HepG2 (cell line): Measurements from ENCODE around the gene GRIN3B. TPM values are rescaled to one million over a fixed set of nuclear protein-coding genes. Genes with fewer than 3 reads are reported as not detected.

Experiments
- CBFB ChIP-seq: sonication (generic); formaldehyde crosslinking; IDR thresholded peaks from 2 replicates; pipeline ENCODE4 v1.4.0; 2020; ENCODE audit warnings: missing genetic modification reagents
- EED ChIP-seq: sonication (generic); formaldehyde crosslinking; IDR thresholded peaks from 2 replicates; pipeline ENCODE4 v1.5.0; 2020; ENCODE audit warnings: mild to moderate bottlenecking, missing genetic modification reagents
- GZF1 ChIP-seq: sonication (generic); formaldehyde crosslinking; IDR thresholded peaks from 2 replicates; pipeline ENCODE4 v1.5.1; 2020; ENCODE audit warnings: mild to moderate bottlenecking, missing genetic modification reagents
- KLF13 ChIP-seq: sonication (generic); formaldehyde crosslinking; IDR thresholded peaks from 2 replicates; pipeline ENCODE4 v1.4.0; 2020; ENCODE audit warnings: mild to moderate bottlenecking, missing genetic modification reagents
- MEIS2 ChIP-seq: sonication (generic); formaldehyde crosslinking; IDR thresholded peaks from 2 replicates; pipeline ENCODE4 v1.9.0; 2021; ENCODE audit warnings: mild to moderate bottlenecking, missing genetic modification reagents
- MXI1 ChIP-seq: IDR thresholded peaks from 3 replicates; pipeline ENCODE4 v1.6.1; 2012; ENCODE audit warnings: low read depth, low read length, inconsistent platforms, borderline replicate concordance
- NFKB2 ChIP-seq: sonication (generic); formaldehyde crosslinking; IDR thresholded peaks from 2 replicates; pipeline ENCODE4 v1.4.0; 2020; ENCODE audit warnings: missing genetic modification reagents, borderline replicate concordance
- RBM39 ChIP-seq: fragments of 200-400 bp; formaldehyde crosslinking; IDR thresholded peaks from one replicate; pipeline ENCODE4 v1.6.1; 2018; ENCODE audit warnings: antibody characterized with exemption, mild to moderate bottlenecking, low read depth, low read length; ENCODE audit not compliant: poor library complexity, severe bottlenecking
- SP5 ChIP-seq: IDR thresholded peaks from 2 replicates; pipeline ENCODE4 v1.6.1; 2016; ENCODE audit warnings: low read depth, borderline replicate concordance
- STAG1 ChIP-seq: sonication (generic); formaldehyde crosslinking; IDR thresholded peaks from 2 replicates; pipeline ENCODE4 v1.4.0; 2020; ENCODE audit warnings: missing genetic modification reagents
- TCF7L2 ChIP-seq: IDR thresholded peaks from 2 replicates; pipeline ENCODE4 v1.6.1; 2011; ENCODE audit warnings: mild to moderate bottlenecking, low read depth, low read length, moderate library complexity
- TOE1 ChIP-seq: sonication (generic); formaldehyde crosslinking; IDR thresholded peaks from 2 replicates; pipeline ENCODE4 v1.4.0; 2020; ENCODE audit warnings: mild to moderate bottlenecking, missing genetic modification reagents
- ZFAT ChIP-seq: sonication (generic); formaldehyde crosslinking; conservative IDR thresholded peaks from 2 replicates; pipeline ENCODE4 v1.8.1; 2023; ENCODE audit warnings: missing genetic modification reagents, inconsistent platforms
- ZNF251 ChIP-seq: sonication (generic); formaldehyde crosslinking; IDR thresholded peaks from 2 replicates; pipeline ENCODE4 v1.9.0; 2021; ENCODE audit warnings: mild to moderate bottlenecking, missing genetic modification reagents
- ZNF367 ChIP-seq: sonication (generic); formaldehyde crosslinking; IDR thresholded peaks from 2 replicates; pipeline ENCODE4 v1.4.0; 2020; ENCODE audit warnings: missing genetic modification reagents, borderline replicate concordance
- ZNF746 ChIP-seq: sonication (generic); formaldehyde crosslinking; IDR thresholded peaks from 2 replicates; pipeline ENCODE4 v1.8.0; 2022; ENCODE audit warnings: mild to moderate bottlenecking, missing genetic modification reagents
- ZNF761 ChIP-seq: sonication (generic); formaldehyde crosslinking; conservative IDR thresholded peaks from 2 replicates; pipeline ENCODE4 v1.4.0; 2020; ENCODE audit warnings: mild to moderate bottlenecking, missing genetic modification reagents
- polyA plus RNA-seq, 8 experiments: library from polyadenylated mRNA; depleted of rRNA in 3 of 8; stranded (reverse) in 7 of 8; unstranded in 1 of 8; fragments of >200 nt; fragmentation: Illumina TruSeq in 4 of 8; extraction: Trizol in 4 of 8; gene quantifications; 2 replicates each; pipeline versions ENCODE4 v1.2.1 to v1.2.3, GENCODE V29; 2011 to 2016; ENCODE audit warnings: low read depth in 4 of 8, missing spikeins in 1 of 8, mixed read lengths in 1 of 8; ENCODE audit not compliant: insufficient read depth in 1 of 8
- total RNA-seq, 5 experiments: library from RNA; depleted of rRNA; stranded (reverse); fragments of >200 nt; fragmentation: Illumina TruSeq; extraction: Trizol; gene quantifications; 2 replicates each; pipeline ENCODE4 v1.2.3, GENCODE V29; 2016; ENCODE audit warnings: low read depth in 1 of 5
- TF ChIP-seq, protein P1 (sequence below), 2 experiments: fragments of 450-650 bp in 1 of 2; sonication (generic) in 1 of 2; formaldehyde crosslinking in 1 of 2; IDR thresholded peaks; 2 replicates each; pipeline versions ENCODE4 v1.6.1 to v1.8.0; 2016 to 2022; ENCODE audit warnings: antibody characterized with exemption in 1 of 2, mild to moderate bottlenecking in 1 of 2, missing genetic modification reagents in 1 of 2
- TF ChIP-seq, protein P2 (sequence below): sonication (generic); formaldehyde crosslinking; IDR thresholded peaks from 2 replicates; pipeline ENCODE4 v1.5.1; 2020; ENCODE audit warnings: missing genetic modification reagents, mild to moderate bottlenecking, borderline replicate concordance

GRIN3B gene
- total and polyA plus RNA-seq, 2 of the 13 experiments (the other 11 are each of a cell fraction or from before 2014, with no cell fraction given), result 0.07 to 0.20 TPM

DNA sequence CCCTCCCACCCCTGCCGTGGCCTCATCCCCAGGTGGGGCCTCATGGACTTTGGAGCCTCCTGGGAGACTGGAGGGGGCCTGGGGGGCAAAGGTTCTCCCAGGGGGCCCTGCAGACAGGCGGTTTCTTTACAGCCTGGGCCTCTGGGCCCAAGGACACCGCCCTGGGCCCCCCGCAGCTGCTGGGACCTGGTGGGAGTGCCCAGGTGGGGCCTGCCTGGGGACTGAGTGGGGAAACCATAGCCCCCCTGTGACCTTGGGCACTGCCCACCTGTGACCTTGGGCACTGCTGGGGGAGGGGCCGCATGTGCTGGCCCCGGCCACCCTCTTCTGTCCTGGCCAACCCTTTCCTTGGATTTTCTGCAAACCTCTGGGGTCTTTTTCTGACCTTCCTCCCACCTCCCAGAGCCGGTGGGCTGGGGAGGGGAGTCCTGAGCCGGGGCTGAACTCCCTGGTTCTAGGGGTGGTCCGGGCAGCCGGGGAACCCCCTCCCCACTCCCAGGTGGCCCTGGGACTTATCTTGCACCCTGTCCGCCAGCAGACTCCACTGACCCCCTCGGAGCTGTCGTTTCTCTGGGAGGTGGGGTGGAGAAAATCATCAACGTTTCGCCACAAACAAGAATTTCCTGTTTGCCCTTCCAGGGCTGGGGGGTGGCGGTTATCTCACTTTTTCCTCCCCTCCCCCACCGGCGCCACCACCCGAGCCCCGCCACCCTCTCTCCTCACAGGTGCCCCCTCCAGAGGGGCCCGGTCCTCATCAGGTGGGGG lies 47.4 kb upstream of the GRIN3B start (continued):
- TF ChIP-seq, protein P1, sequence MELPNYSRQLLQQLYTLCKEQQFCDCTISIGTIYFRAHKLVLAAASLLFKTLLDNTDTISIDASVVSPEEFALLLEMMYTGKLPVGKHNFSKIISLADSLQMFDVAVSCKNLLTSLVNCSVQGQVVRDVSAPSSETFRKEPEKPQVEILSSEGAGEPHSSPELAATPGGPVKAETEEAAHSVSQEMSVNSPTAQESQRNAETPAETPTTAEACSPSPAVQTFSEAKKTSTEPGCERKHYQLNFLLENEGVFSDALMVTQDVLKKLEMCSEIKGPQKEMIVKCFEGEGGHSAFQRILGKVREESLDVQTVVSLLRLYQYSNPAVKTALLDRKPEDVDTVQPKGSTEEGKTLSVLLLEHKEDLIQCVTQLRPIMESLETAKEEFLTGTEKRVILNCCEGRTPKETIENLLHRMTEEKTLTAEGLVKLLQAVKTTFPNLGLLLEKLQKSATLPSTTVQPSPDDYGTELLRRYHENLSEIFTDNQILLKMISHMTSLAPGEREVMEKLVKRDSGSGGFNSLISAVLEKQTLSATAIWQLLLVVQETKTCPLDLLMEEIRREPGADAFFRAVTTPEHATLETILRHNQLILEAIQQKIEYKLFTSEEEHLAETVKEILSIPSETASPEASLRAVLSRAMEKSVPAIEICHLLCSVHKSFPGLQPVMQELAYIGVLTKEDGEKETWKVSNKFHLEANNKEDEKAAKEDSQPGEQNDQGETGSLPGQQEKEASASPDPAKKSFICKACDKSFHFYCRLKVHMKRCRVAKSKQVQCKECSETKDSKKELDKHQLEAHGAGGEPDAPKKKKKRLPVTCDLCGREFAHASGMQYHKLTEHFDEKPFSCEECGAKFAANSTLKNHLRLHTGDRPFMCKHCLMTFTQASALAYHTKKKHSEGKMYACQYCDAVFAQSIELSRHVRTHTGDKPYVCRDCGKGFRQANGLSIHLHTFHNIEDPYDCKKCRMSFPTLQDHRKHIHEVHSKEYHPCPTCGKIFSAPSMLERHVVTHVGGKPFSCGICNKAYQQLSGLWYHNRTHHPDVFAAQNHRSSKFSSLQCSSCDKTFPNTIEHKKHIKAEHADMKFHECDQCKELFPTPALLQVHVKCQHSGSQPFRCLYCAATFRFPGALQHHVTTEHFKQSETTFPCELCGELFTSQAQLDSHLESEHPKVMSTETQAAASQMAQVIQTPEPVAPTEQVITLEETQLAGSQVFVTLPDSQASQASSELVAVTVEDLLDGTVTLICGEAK (IDR thresholded peaks at IDR 0.05), result no peak
- TF ChIP-seq, protein P1 (CRISPR knock-in tag; IDR thresholded peaks at IDR 0.05), result peak; percentile 64
- peak; percentile 85; the same call in 1 of the 2 replicates for TF ChIP-seq KLF13 (CRISPR knock-in tag)
- TF ChIP-seq ZNF746 (CRISPR knock-in tag), result peak; percentile 99
- no peak for TF ChIP-seq EED (CRISPR knock-in tag)
- peak; percentile 79 for TF ChIP-seq MEIS2
- 0 out of 2 replicates have a peak, but pooled peaks have one; percentile 21 for TF ChIP-seq TOE1 (CRISPR knock-in tag)
- peak; percentile 35; the same call in 1 of the 3 replicates for TF ChIP-seq MXI1
- 0 out of 2 replicates have a peak, but pooled peaks have one; percentile 61 for TF ChIP-seq GZF1 (CRISPR knock-in tag)
- peak; percentile 84; the same call in 1 of the 2 replicates for TF ChIP-seq NFKB2 (CRISPR knock-in tag)
- TF ChIP-seq RBM39, result peak; percentile 95
- peak; percentile 96 for TF ChIP-seq SP5 (CRISPR knock-in tag)
- peak; percentile 23 for TF ChIP-seq STAG1 (CRISPR knock-in tag)
- no peak for TF ChIP-seq ZNF251 (CRISPR knock-in tag)
- 0 out of 2 replicates have a peak, but pooled peaks have one; percentile 40 for TF ChIP-seq ZNF761 (CRISPR knock-in tag)
- TF ChIP-seq TCF7L2, result no peak; the same call in 1 of the 2 replicates
- TF ChIP-seq, protein P2, sequence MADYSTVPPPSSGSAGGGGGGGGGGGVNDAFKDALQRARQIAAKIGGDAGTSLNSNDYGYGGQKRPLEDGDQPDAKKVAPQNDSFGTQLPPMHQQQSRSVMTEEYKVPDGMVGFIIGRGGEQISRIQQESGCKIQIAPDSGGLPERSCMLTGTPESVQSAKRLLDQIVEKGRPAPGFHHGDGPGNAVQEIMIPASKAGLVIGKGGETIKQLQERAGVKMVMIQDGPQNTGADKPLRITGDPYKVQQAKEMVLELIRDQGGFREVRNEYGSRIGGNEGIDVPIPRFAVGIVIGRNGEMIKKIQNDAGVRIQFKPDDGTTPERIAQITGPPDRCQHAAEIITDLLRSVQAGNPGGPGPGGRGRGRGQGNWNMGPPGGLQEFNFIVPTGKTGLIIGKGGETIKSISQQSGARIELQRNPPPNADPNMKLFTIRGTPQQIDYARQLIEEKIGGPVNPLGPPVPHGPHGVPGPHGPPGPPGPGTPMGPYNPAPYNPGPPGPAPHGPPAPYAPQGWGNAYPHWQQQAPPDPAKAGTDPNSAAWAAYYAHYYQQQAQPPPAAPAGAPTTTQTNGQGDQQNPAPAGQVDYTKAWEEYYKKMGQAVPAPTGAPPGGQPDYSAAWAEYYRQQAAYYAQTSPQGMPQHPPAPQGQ, result no peak
- no peak for TF ChIP-seq ZFAT (CRISPR knock-in tag)
- TF ChIP-seq CBFB (CRISPR knock-in tag), result 0 out of 2 replicates have a peak, but pooled peaks have one; percentile 68
- TF ChIP-seq ZNF367 (CRISPR knock-in tag), result peak; percentile 22; the same call in 1 of the 2 replicates
